Activated CD8-positive, alpha-beta memory T cell treated with anti-CD3 and anti-CD28 coated beads for 36 hours (primary cell): Measurements from ENCODE around the gene FAM3A. TPM values are rescaled to one million over a fixed set of nuclear protein-coding genes. Genes with fewer than 3 reads are reported as not detected.

ENCODE experiments used
- CTCF ChIA-PET: fragments of 350-600 bp; sonication (Branson Sonifier 250); formaldehyde crosslinking; loops from one replicate; lab custom pipeline; 2021; ENCODE audit warnings: antibody characterized with exemption; lab: Charles Lee
- POLR2A ChIA-PET: fragments of 350-600 bp; sonication (Branson Sonifier 250); formaldehyde crosslinking; loops from one replicate; lab custom pipeline; 2021; ENCODE audit warnings: antibody characterized with exemption; lab: Charles Lee
- total RNA-seq, 2 experiments: library from RNA; stranded (reverse); gene quantifications; one replicate each; pipeline ENCODE4 v1.2.3, GENCODE V29; 2021

The FAM3A gene
- total RNA-seq, 2 experiments from 2014 or later: 30.5 to 32.5 TPM

DNA sequence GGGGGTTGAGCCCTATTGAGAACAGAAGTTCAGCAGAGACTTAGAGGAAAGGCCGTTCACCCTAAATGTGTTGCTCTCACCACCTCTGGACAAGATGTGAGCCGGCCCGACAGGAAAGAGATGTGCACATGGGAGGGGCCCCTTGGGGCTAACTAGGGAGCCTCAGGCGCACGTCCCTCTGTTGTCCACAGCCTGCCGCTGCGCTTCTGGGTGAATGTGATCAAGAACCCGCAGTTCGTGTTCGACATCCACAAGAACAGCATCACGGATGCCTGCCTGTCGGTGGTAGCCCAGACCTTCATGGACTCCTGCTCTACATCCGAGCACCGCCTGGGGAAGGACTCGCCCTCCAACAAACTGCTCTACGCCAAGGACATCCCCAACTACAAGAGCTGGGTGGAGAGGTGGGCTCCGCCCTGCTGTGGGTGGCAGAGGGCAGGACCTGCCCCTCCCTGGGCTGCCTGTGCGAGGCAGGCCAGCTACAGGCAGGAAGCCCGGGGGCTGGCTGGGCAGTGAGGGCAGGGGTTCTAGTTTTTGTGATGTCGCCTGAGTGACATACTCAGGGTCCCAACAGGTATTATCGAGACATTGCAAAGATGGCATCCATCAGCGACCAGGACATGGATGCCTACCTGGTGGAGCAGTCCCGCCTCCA, 45.0 kb downstream of the FAM3A start:
- ChIA-PET CTCF (no interaction called here), POLR2A (no interaction called here)

DNA sequence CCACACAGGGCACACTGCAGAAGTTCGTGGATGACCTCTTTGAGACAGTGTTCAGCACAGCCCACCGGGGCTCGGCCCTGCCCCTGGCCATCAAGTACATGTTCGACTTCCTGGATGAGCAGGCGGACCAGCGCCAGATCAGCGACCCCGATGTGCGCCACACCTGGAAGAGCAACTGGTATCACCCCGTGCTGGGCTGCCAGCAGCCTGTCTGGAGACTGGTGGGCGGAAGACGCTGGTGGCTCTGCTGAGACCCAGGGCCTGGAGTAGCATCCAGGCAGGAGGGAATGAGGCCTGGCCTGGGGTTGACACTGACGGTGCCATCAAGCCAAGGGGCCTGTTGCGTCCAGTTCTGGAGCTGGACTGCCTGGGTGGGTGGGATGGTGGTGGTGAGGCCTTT, 45.6 kb downstream of the FAM3A start:
- POLR2A ChIA-PET: no interaction called here
- CTCF ChIA-PET: no interaction called here

DNA sequence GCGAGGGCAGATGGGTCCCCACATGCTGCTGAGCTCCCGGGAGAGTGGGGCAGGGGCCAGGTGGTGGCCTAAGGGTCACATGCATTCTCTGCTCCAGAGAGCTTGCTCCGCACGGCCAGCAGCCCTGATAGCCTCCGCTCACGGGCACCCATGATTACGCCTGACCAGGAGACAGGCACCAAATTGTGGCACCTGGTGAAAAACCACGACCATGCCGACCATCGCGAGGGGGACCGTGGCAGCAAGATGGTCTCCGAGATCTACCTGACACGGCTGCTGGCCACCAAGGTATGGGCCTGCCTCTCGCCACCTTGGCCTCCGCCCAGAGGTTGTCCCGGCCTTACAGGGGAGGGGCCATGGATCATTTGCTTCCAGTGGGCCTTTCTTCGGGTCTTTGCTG, 46.2 kb downstream of the FAM3A start:
- CTCF ChIA-PET: interaction anchor here (0.6 kb wide), 1 partner anchor 53 kb away, joined by 4 read pairs; no protein-coding TSS in a partner anchor
- POLR2A ChIA-PET: no interaction called here

DNA sequence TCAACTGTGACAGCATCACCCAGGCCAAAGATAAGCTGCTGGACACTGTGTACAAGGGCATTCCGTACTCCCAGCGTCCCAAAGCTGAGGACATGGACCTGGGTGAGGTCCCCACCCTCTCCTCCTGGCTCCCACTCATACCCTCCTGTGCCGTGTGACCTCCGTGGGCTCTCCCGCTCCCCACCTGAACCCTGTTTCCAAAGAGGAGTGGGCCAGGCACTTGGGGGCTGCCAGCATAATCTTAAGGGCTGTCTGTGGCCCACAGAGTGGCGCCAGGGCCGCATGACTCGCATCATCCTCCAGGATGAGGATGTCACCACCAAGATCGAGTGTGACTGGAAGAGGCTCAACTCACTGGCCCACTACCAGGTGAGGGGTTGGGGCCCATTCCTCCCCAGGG, 46.9 kb downstream of the FAM3A start:
- POLR2A ChIA-PET: no interaction called here
- CTCF ChIA-PET: no interaction called here

DNA sequence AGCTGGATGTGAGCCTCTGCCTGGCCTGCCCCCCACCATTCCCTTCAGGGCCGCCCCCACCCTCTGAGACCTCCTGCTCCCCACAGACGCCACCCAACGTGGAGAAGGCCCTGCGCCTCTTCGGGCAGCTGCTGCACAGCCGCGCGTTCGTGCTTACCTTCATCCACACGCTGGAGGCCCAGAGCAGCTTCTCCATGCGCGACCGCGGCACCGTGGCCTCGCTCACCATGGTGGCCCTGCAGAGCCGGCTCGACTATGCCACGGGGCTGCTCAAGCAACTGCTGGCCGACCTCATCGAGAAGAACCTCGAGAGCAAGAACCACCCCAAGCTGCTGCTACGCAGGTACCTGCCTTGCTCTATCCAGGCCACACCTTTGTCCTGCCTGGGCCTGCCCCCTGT, 47.8 kb downstream of the FAM3A start:
- ChIA-PET POLR2A (interaction anchor here (1.2 kb wide), 1 partner anchor 8 kb away, joined by 3 read pairs; no protein-coding TSS in a partner anchor), CTCF (no interaction called here)

DNA sequence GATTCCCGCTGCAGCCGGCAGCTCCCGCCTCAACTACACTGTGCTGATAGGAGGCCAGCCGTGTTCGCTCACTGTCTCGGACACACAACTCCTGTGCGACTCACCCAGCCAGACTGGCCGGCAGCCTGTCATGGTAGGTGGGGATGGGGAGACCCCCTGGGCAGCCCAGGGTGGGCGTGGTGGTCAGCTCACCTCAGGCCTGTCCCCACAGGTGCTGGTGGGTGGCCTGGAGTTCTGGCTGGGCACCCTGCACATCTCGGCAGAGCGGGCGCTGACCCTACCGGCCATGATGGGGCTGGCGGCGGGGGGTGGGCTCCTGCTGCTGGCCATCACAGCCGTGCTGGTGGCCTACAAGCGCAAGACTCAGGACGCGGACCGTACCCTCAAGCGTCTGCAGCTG, 48.5 kb downstream of the FAM3A start:
- ChIA-PET POLR2A (interaction anchor here (1.2 kb wide), 1 partner anchor 8 kb away, joined by 3 read pairs; no protein-coding TSS in a partner anchor), CTCF (no interaction called here)

DNA sequence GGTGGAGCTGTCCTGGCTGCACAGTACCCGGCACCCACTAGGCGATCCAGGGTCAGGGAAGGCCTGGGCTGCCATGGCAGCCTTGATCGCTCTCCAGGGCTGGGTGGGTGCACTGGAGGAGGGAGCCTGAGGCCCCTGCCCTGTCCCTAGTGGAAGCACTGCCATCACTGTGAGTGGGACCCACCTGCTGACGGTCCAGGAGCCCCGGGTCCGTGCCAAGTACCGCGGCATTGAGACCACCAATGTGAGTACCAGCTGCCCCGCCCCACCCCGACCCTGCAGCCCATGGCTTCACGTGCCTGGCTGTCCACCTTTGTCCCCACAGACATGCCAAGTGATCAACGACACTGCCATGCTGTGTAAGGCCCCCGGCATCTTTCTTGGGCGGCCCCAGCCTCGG, 49.1 kb downstream of the FAM3A start:
- CTCF ChIA-PET: no interaction called here
- POLR2A ChIA-PET: interaction anchor here (1.2 kb wide), 1 partner anchor 9 kb away, joined by 3 read pairs; no protein-coding TSS in a partner anchor

DNA sequence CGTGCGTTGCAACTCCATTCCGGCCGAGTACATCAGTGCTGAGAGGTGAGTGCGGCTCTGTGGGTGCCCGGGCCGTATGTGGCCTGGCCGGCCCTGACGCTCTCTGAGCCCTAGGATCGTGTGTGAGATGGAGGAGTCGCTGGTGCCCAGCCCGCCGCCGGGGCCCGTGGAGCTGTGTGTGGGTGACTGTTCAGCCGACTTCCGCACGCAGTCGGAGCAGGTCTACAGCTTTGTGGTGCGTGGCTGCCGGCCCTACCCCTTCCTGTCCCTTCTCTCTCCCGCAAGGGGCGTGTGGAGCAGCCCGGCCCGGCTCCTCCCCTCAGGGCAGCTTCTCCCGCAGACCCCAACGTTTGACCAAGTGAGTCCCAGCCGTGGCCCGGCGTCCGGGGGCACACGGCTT, 50.0 kb downstream of the FAM3A start:
- CTCF ChIA-PET: no interaction called here
- POLR2A ChIA-PET: interaction anchor here (0.9 kb wide), 1 partner anchor 10 kb away, joined by 3 read pairs; no protein-coding TSS in a partner anchor

DNA sequence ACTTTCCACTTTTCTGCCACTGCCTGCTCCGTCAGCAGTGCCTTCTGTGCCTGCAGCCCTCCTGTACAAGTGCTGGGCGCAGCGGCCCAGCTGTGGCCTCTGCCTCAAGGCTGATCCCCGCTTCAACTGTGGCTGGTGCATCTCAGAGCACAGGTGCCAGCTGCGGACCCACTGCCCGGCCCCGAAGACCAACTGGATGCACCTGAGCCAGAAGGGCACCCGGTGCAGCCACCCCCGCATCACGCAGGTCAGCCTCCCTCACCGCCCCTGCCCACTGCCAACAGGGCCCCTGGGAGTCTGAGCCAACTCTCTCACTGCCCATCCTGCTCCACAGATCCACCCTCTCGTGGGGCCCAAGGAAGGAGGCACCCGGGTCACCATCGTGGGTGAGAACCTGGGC, 50.4 kb downstream of the FAM3A start:
- CTCF ChIA-PET: no interaction called here
- POLR2A ChIA-PET: interaction anchor here (0.9 kb wide), 1 partner anchor 11 kb away, joined by 3 read pairs; no protein-coding TSS in a partner anchor

DNA sequence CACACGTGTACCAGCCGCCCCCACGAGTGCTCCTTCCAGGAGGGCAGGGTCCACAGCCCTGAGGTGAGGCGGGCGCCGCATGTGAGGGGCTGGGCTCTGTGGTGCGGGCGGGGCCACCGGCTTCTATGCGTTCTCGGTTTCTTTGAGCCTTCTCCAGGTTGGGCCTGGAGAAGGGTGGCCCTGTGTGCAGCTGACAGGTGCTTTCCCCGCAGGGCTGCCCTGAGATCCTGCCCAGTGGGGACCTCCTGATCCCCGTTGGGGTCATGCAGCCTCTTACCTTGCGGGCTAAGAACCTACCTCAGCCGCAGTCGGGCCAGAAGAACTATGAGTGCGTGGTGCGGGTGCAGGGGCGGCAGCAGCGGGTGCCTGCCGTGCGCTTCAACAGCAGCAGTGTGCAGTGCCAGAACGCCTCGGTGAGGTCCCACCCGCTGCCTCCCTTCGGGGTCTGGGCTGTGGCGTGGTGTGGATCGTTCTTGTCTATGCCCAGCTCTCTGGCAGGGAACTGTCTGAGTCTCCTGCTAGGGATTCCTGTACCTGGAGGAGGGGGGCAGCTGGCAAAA, 51.1 kb downstream of the FAM3A start:
- POLR2A ChIA-PET: no interaction called here
- CTCF ChIA-PET: no interaction called here

DNA sequence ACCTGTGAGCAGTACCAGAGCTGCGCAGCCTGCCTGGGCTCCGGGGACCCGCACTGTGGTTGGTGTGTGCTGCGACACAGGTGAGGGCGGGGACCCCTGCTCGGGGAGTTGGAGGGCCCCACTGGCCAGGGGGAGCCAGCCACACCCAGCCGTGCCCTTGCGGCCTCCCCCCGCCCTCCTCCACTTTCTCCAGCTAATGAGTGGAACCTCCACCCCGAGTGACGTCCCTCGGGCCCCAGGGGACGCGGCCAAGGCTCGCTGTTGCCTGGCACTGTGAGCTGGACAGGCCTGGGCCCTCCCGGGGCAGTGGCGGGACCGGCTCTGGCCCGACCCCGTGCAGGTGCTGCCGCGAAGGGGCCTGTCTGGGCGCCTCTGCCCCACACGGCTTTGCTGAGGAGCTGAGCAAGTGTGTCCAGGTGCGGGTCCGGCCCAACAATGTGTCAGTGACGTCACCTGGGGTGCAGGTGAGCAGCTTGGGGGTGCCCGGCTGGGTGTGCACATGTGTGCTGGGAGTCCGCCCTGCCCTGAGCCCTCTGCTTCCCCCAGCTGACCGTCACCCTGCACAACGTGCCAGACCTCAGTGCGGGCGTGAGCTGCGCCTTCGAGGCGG, 52.3 kb downstream of the FAM3A start:
- CTCF ChIA-PET: interaction anchor here (0.5 kb wide), 1 partner anchor 11 kb away, joined by 6 read pairs; no protein-coding TSS in a partner anchor
- POLR2A ChIA-PET: no interaction called here

DNA sequence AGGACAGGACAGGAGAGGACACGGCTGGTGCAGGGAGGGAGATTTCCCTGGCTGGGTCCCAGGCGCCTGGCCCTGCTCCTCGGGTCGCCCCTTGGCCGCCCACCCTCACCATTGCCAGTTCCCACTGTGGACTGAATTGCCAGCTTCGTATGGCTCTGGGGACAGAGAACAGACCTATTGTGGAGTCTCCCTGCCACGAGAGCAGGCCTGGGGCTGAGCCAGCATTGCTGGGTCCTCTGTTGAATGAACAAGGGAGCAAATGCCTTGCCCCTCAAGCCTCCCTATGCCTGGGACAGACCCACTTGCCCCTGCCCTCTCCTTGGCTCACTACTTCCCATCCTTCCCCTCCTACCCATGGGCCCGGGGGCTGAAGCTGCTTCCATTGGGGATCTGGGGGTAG, 53.6 kb downstream of the FAM3A start:
- ChIA-PET POLR2A (no interaction called here), CTCF (no interaction called here)

DNA sequence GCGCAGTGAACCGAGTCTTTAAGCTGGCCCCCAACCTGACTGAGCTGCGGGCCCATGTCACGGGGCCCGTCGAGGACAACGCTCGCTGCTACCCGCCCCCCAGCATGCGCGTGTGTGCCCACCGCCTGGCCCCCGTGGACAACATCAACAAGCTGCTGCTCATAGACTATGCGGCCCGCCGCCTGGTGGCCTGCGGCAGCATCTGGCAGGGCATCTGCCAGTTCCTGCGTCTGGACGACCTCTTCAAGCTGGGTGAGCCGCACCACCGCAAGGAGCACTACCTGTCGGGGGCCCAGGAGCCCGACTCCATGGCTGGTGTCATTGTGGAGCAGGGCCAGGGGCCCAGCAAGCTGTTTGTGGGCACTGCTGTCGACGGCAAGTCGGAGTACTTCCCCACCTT, 55.7 kb downstream of the FAM3A start:
- ChIA-PET POLR2A (no interaction called here), CTCF (no interaction called here)

DNA sequence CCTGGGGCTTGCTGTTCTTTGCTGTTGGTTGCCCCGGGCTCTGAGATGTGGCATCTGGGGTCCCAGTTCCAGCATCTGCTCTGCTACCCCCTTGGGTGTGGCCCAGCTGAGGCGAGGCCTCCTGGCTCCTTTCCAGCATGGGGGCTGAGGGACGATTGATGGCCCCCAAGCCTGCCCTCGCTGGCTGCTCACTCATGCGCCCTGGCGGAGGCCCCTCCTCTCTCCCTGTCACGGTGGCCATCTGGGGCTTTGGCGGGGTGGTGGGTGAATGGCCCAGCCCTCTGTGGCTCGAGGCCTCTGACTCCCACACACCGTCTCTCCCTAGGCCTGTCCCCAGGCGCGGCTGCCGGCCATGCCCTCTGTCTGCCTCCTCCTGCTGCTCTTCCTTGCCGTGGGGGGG, 56.2 kb downstream of the FAM3A start:
- POLR2A ChIA-PET: no interaction called here
- CTCF ChIA-PET: no interaction called here

DNA sequence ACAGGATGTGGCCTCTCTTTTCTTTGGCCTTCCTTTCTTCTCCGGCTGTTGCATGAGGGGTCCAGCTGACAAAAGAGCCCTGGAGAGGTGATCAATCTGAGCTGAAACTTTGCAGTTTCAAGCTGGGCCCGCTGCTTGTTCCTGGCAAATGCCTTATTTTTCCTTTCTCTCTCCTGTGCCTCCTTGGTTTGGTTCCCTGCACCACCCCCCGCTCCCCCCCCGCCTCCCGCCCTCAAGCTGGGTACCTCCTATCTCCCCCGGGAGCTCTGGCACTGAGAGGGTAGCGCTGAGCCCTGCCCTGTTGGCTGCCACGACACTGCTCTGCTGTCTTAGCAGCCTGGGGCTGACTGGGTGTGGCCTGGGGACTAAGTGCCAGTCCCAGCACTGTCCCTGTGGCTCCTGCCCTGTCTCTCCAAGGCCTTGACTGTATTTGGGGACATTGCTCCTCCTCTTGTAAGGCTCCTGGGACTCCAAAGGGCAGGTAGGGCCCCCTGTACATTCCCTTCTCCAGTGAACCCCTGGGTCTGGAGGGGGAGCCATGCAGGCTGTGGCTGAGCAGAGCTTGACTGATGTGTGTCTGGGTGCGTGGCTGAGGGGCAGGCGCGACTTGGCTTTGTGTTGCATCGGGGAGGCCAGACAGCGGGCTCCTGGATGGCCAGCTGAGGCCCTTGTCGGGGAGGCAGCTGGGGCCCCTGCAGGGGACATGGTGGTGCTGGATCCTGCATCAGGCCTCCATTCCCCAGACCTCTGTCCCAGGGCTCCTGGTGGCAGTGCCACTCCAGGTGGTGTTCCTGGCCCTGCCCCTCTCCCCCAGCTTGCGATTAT, 56.9 kb downstream of the FAM3A start:
- CTCF ChIA-PET: no interaction called here

DNA sequence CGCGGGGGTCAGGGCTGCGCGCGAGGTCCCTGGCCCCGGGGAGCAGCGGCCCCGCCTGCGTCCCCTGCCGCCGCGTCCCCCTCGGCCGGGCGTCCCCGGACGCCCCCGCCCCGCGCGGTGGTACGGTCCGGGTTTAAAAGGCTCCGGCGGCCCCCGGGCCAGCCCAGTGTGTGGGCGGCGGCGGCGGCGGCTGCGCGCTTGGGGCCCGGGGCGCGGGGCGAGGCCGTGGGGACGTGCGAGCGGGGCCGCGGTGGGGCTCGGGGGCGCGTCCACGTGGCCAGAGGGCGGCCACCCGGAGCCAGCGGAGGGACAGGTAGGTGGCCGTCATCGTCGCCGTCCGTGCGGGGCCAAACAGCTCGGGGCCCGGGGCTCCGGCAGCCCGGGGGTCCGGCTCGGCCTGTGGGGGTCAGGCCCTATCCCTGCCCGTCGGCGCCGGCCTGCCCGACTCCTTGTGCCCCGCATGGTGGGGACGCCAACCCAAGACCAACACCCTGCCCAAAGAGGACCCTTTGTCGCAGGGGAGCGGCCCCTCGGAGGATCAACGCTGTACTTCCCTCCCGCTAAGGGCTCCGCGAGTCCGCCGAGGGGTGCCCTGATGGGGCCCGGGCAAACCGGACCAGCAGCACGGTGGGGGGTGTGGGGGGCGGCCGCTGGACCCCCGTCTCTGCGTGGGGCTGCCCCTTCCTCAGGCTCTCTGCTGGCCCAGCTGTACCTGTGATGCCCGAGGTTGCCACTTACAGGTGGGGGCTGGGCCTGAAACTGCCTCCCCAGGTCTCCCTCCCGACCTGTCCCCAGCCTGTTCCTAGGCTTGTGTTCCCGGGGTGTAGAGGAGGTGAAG, 57.7 kb downstream of the FAM3A start, which contains the start of gene PLXNA3:
PLXNA3 (plus strand) TSS at position 166 of the 838 bp plus-strand sequence. CDS start 1,903 bp downstream, outside the sequence.
- POLR2A ChIA-PET: interaction anchor here (1.0 kb wide), 1 partner anchor 30 kb away, joined by 3 read pairs; the partner anchor contains the start of gene ATP6AP1

More for the DNA sequence above, 56.9 kb downstream of the FAM3A start:
- POLR2A ChIA-PET: interaction anchor here (1.0 kb wide), 1 partner anchor 31 kb away, joined by 3 read pairs; the partner anchor contains the start of gene ATP6AP1

DNA sequence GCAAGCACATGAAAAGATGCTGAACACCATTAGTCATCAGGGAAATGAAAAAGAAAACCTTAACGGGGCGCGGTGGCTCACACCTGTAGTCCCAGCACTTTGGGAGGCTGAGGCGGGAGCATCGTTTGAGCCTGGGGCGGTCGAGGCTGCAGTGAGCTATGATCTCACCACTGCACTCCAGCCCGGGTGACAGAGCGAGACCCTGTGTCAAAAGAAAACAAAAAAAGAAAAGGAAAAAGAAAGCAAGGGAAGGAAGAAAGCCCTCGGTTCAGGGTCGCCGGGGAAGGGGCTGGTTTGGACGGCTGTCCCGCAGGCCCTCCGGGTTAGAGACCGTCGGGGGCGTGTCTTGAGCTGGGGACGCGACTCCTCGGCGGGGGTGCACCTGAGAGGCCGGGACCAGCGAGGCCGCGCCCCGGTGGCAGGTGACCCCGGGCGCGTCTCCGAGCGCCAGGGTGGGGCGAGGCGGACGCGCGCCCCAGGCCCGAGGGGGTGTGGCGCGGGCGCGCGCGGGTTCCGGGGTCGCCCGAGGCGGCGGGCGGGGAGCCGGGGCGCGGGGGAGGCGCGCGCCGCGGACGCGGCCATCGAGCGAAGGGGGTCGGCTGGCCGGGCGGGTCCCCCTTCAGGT, 58.4 kb downstream of the FAM3A start:
- POLR2A ChIA-PET: interaction anchor here (1.0 kb wide), 1 partner anchor 29 kb away, joined by 3 read pairs; the partner anchor contains the start of gene ATP6AP1
- CTCF ChIA-PET: no interaction called here

More for the DNA sequence above, 57.7 kb downstream of the FAM3A start, which contains the start of gene PLXNA3:
- CTCF ChIA-PET: no interaction called here
